Right lobe of liver (tissue), 6 donors: Measurements from ENCODE around the gene SVIL. TPM values are rescaled to one million over a fixed set of nuclear protein-coding genes. Genes with fewer than 3 reads are reported as not detected.
A peak's percentile ranks its signal among the peaks of the same experiment; 100 is the strongest.
"Not testable (repeated sequence)": the region's sequence is repeated elsewhere in the genome, so short reads cannot be mapped to it uniquely, and the experiment has no call there.

Experiments
- ATAC-seq, 4 donors: fragments of 200-7000 bp; cut with Tn5 transposase; one replicate each; pipeline ENCODE4 v1.9.1; 2020; ENCODE audit warnings: mild to moderate bottlenecking in 4 of 4, moderate library complexity in 4 of 4
- DNase-seq, 3 donors: peaks; one replicate each; pipeline ENCODE4 v3.0.0-alpha.2; 2020
- H3K27ac ChIP-seq, 3 donors: fragments of 200-600 bp; one replicate each; pipeline ENCODE4 v1.8.0; 2022
- H3K27me3 ChIP-seq, 2 donors: fragments of 200-600 bp; one replicate each; pipeline ENCODE4 v1.8.0; 2022
- H3K36me3 ChIP-seq, 4 donors: fragments of 200-600 bp; sonication (generic) in 1 of 4; one replicate each; pipeline versions ENCODE4 v1.5.1 to v1.8.0; 2017 to 2022; ENCODE audit warnings: control low read depth in 1 of 4
- H3K4me1 ChIP-seq, 4 donors: fragments of 200-600 bp; sonication (generic) in 1 of 4; one replicate each; pipeline versions ENCODE4 v1.5.1 to v1.8.0; 2017 to 2022; ENCODE audit warnings: control low read depth in 1 of 4
- H3K4me3 ChIP-seq, 3 donors: fragments of 200-600 bp; one replicate each; pipeline ENCODE4 v1.8.0; 2022
- H3K9me3 ChIP-seq, 4 donors: fragments of 200-600 bp; sonication (generic) in 1 of 4; one replicate each; pipeline versions ENCODE4 v1.5.1 to v1.8.0; 2017 to 2022; ENCODE audit warnings: control low read depth in 1 of 4
- POLR2A ChIP-seq: fragments of 450-650 bp; IDR thresholded peaks from one replicate; pipeline ENCODE4 v1.6.1; 2017; ENCODE audit warnings: antibody characterized with exemption, mild to moderate bottlenecking
- WGBS: methylation state at CpG from one replicate; pipeline ENCODE4 v1.1.6; 2018; ENCODE audit warnings: low coverage, low lambda C conversion rate; ENCODE audit not compliant: insufficient coverage; ENCODE audit errors: missing lambda C conversion rate; 5-methylcytosine and 5-hydroxymethylcytosine counted together
- intact Hi-C, 2 donors: fragments of 100-400 bp; cut with DNase I; formaldehyde crosslinking; loops; one replicate each; pipeline versions ENCODE4 v1.11.2 to v1.14.1; 2022
- total RNA-seq, 6 experiments: library from RNA; depleted of rRNA in 2 of 6; stranded (reverse); fragments of >200 nt in 2 of 6; fragmentation: NEBNext Ultra II Directional in 3 of 6; extraction: Animal tissue kit (Norgen Biotek cat#: 25700) in 3 of 6; gene quantifications; one replicate each; pipeline versions ENCODE4 v1.1.0 to v1.2.4, GENCODE V29; 2016 to 2023
- TF ChIP-seq, protein P1 (sequence below), 4 donors: fragments of 200-600 bp in 3 of 4; fragments of 450-650 bp in 1 of 4; IDR thresholded peaks; one replicate each; pipeline versions ENCODE4 v1.5.1 to v1.8.0; 2016 to 2022; ENCODE audit warnings: antibody characterized with exemption in 4 of 4, mild to moderate bottlenecking in 2 of 4
- donor health status: DM: no; HTN: yes; CAD: no.
- donor health status: DM: no; HTN: no; CAD: no.
- donor health status: DM: no; HTN: no; CAD: no.
- donor health status: DM: no; HTN: yes; CAD: no.
- donor health status: DM: no; HTN: yes; CAD: no.

SVIL gene
- total RNA-seq, 6 experiments from 2014 or later: 12.3 to 15.1 (median 13.6) TPM

DNA sequence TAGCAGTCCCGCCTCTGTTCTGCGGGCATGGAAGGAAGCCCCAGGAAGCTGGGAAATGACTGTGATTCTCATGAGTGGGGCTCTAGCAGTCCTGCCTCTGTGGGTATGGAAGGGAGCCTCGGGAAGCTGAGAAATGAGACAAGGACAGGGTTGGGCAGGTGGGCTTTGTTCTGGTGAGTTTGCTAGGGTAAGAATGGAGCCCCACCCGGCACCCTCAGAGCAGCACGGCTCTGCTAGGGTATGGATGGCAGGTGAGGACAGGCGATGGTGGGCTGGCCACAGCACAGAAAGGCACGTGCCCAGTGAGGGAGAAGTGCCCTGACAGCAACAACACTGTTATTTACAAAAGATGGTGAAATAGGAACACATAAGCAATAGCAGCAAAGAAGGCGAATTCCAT lies 39.6 kb downstream of the SVIL start:
- no peaks in the 10 kb centered on the region for H3K36me3 ChIP-seq
- no peaks in the 10 kb centered on the region for H3K27me3 ChIP-seq
- no peak overlapping the region for H3K27ac ChIP-seq
- no peaks in the 10 kb centered on the region for H3K9me3 ChIP-seq
- intact Hi-C loops: no loop called here
- TF ChIP-seq, protein P1, sequence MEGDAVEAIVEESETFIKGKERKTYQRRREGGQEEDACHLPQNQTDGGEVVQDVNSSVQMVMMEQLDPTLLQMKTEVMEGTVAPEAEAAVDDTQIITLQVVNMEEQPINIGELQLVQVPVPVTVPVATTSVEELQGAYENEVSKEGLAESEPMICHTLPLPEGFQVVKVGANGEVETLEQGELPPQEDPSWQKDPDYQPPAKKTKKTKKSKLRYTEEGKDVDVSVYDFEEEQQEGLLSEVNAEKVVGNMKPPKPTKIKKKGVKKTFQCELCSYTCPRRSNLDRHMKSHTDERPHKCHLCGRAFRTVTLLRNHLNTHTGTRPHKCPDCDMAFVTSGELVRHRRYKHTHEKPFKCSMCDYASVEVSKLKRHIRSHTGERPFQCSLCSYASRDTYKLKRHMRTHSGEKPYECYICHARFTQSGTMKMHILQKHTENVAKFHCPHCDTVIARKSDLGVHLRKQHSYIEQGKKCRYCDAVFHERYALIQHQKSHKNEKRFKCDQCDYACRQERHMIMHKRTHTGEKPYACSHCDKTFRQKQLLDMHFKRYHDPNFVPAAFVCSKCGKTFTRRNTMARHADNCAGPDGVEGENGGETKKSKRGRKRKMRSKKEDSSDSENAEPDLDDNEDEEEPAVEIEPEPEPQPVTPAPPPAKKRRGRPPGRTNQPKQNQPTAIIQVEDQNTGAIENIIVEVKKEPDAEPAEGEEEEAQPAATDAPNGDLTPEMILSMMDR (IDR thresholded peaks at IDR 0.05): no peak
- TF ChIP-seq POLR2A: no peak
- DNase-seq: no peak
- H3K4me3 ChIP-seq: no peak overlapping the region
- H3K4me1 ChIP-seq: peaks cover 0 to 4% (median 4%) of the 10 kb centered on the region in 4 donors
- 81% methylated on average over 3 of the region's 8 CpGs for WGBS
- ATAC-seq: no peak

DNA sequence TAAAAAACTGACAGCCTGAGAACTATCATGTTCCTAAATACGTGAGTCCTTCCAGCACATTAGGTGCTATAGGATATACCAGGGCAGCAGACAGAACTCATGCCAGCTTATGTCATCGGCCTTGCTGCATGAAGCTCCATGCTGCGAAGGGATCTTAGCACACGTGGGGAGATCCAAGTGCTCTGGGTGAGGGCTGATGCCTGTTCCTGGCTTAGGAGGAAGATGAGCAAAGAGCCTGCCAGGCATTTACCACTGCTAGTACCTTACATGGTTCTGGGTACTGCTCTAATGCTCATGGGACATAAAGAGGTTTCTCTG lies 43.2 kb downstream of the SVIL start:
- TF ChIP-seq, protein P1 (IDR thresholded peaks at IDR 0.05): no peak
- no peak for TF ChIP-seq POLR2A
- no peak for ATAC-seq
- intact Hi-C loops: no loop called here
- no peak for DNase-seq
- Histone ChIP-seq H3K9me3 (no peaks in the 10 kb centered on the region), H3K27ac (no peak overlapping the region), H3K36me3 (no peaks in the 10 kb centered on the region), H3K4me3 (no peak overlapping the region), H3K4me1 (peaks cover 0 to 5% (median 4%) of the 10 kb centered on the region in 4 donors), H3K27me3 (no peaks in the 10 kb centered on the region)
- WGBS: 93% methylated on average over 3 of the region's 4 CpGs

DNA sequence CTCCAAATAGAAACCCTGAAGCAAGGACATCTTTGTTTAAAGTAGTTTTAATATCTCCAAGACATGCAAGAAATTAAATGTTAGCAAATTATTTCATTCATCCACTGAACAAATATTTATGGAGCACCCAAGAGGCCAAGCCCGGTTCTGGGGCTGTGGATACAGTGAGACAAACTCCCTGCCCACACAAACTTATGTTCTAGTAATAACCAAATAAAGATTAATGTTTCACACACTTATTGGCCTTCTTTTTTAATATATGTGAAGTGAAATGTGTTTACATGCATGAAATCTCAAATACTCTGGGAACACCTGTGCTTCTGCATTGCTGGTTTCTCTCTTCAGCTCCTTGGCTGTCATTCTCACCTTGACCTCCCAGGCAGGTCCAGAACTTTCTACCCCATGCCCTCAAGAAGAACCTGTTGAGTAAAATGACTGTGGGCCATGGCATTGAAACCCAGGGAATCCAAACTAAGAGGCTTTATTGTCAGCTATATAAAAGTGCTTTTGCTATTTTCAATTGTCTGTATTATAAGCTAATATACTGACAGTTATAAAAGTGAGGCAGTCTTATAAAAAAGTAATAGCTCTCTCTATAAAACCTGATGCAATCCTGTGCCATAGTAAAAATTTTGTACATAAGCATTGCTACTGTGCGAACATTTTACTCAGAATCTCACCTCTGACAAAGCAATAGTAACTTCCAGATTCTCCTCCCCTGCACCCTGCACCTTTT lies 43.7 kb downstream of the SVIL start:
- H3K27ac ChIP-seq: no peak overlapping the region
- no peak for ATAC-seq
- intact Hi-C loops: no loop called here

DNA sequence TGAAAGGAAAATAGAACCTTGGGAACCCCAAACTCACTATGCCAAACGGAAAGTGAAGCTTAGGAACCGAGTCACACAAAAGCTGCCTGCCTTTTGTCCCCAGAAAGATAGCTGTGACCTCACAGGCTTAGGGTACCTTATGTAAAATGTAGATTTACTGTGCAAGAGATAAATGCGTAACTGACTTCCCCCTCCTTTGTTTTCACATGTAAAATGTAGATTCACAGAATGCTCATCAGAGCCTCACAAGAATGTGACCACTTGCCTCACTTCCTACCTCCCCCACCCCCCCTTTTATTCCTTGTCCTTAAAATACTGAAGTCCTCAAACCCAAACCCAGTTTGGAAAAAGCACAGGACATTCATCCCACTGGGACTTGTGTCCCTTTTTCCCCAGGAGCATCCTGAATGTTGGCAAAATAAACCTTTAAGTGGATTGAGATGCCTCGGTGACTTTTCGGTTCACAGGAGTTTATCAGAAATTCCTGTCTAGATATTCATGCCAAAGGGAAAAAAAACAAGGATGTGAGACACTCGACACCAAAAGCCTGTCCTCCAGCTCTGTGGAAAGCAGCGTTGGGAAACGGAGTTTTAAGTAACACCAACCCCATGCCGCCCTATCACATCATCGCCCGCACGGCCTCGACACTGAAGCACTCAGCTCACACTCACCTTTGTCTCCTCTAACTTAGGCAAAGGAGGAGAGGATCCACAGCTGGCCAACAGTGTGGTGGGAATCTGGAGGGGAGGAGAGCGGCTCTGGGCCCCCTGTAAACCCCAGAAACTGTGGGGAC lies 45.9 kb downstream of the SVIL start:
- no peaks in the 10 kb centered on the region for H3K9me3 ChIP-seq
- ATAC-seq (no peak), DNase-seq (no peak)
- intact Hi-C loops: no loop called here
- no peak for TF ChIP-seq POLR2A
- TF ChIP-seq, protein P1 (IDR thresholded peaks at IDR 0.05): no peak
- peaks cover 0 to 5% (median 4%) of the 10 kb centered on the region in 4 donors for H3K4me1 ChIP-seq
- 70% methylated on average over 9 of the region's 14 CpGs for WGBS
- H3K36me3 ChIP-seq: no peaks in the 10 kb centered on the region
- no peak overlapping the region for H3K27ac ChIP-seq
- no peak overlapping the region for H3K4me3 ChIP-seq
- no peaks in the 10 kb centered on the region for H3K27me3 ChIP-seq

More for the DNA sequence above, 43.7 kb downstream of the SVIL start:
- H3K9me3 ChIP-seq: no peaks in the 10 kb centered on the region
- no peaks in the 10 kb centered on the region for H3K27me3 ChIP-seq
- H3K36me3 ChIP-seq: no peaks in the 10 kb centered on the region
- peaks cover 0 to 5% (median 4%) of the 10 kb centered on the region in 4 donors for H3K4me1 ChIP-seq
- no peak overlapping the region for H3K4me3 ChIP-seq
- 49% methylated on average over 2 of the region's 2 CpGs for WGBS
- no peak for DNase-seq
- no peak for TF ChIP-seq POLR2A
- TF ChIP-seq, protein P1 (IDR thresholded peaks at IDR 0.05): no peak

DNA sequence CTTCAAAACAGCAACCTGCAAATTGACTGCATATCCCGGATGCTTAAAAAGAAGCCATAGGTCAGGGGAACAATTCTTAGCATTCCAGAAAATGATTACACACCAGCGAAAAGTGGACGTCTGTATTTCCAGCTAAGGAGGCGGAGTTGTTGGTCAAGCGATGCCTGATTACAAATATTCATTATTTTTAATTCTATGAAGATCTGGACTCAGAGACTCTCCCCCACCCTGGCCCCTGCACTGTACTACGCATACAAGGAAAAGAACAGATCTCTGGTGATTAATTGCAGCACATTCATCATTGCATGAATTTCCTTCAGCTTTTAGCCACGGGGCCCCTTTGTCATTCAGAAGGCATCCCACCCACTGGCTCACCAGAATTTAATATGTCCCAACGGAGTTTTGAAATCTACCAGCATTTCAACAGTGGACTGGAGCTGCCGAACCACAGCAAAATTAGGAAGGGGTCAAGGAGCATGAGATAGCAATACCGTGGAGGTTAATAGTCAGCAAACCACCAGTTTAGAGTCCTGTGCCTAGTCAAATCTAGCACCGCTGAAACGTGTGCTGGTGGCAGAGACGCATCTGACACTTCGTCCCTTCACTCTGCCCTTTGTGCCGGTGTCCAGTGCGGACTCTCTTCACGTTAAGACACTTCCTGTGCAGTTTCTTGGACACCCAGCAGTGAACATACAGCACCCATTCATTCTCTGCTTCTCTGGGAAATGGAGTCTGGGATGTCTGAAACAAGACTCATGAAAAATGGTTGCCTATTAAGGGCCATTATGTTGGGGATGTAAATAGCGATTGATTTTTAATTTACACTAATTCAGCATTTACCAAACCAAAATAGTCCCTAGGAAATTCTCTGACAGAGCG lies 46.8 kb downstream of the SVIL start:
- WGBS: 52% methylated on average over 14 of the region's 19 CpGs
- H3K9me3 ChIP-seq, H3K27ac ChIP-seq, DNase-seq, H3K27me3 ChIP-seq, H3K4me1 ChIP-seq, H3K4me3 ChIP-seq, H3K36me3 ChIP-seq, intact Hi-C loops: not testable (repeated sequence)
- peak in 2 of 4 donors; percentile 7 to 9 for ATAC-seq

DNA sequence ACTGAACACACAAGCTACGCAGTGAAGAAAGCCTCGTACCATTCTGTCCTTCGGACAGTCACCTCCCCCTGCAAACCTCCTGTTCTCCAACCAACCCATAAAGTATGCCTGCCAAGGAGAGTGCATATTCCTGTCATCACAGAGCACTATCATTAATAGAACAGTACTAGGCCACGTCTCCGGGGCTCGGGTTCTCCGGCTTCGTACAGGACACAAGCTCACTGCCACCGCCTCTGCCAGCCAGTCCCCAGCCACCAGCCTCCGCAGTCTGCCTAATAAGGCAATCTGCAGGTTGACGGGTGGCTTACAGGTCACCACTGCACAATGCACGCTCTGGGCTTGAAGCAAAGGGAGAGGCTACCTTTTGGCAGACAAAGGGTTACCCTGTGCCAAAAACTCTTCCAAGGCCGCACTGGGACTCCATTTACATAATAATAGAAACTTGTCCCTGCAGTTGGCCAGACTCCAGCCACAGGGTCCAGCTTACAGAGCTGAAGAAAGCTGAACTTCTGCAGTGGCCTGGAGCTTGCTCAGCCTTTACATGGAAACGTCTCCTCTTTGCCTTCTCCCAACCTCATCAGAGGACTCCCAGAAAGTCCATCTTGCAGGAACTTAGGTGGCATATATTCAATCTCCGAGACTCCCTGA lies 47.5 kb downstream of the SVIL start:
- H3K27me3 ChIP-seq, intact Hi-C loops, DNase-seq, H3K27ac ChIP-seq, H3K36me3 ChIP-seq, H3K4me3 ChIP-seq, H3K9me3 ChIP-seq, H3K4me1 ChIP-seq: not testable (repeated sequence)
- peak in 1 of 4 donors; percentile 18 for ATAC-seq
- WGBS: 77% methylated on average over 7 of the region's 15 CpGs
